Activated CD4-positive, alpha-beta T cell treated with anti-CD3 and anti-CD28 coated beads for 48 hours (primary cell): ENCODE results near the gene CENPL.
"Not testable (repeated sequence)": the region's sequence is repeated elsewhere in the genome, so short reads cannot be mapped to it uniquely, and the experiment has no call there.

Experiments
- DNase-seq: peaks from one replicate; pipeline ENCODE4 v3.0.0-alpha.2; 2020

Gene CENPL

GRCh38 chr1:173824315-173825081, at the start of gene CENPL, which contains the start of gene DARS2:
Gene CENPL (minus strand): TSS chr1:173824883. CDS start chr1:173811299, 13,584 bp downstream.
Gene DARS2 (plus strand): TSS chr1:173824673. CDS start chr1:173825230, 557 bp downstream.
- DNase-seq, result peak; percentile 93

- DNase-seq, result no peak
Observed at GRCh38 chr1:173871500-173871899, 46.8 kb upstream of the CENPL start.

GRCh38 chr1:173871091-173871490, 46.4 kb upstream of the CENPL start:
- no peak for DNase-seq

- peak; percentile 46 for DNase-seq
Observed at GRCh38 chr1:173870252-173871075, 45.8 kb upstream of the CENPL start.

- no peak for DNase-seq
Observed at GRCh38 chr1:173869021-173869359, 44.3 kb upstream of the CENPL start.

- peak; percentile 97 for DNase-seq
Observed at GRCh38 chr1:173868266-173869020, 43.8 kb upstream of the CENPL start, which contains the start of gene ZBTB37. Gene ZBTB37 (plus strand): TSS chr1:173868380. CDS start chr1:173870226, 1,846 bp downstream.

GRCh38 chr1:173867753-173868265, 43.1 kb upstream of the CENPL start, which contains the start of gene GAS5:
Gene GAS5 (minus strand): TSS chr1:173867989.
- DNase-seq, result peak; percentile 100

GRCh38 chr1:173867141-173867752, 42.6 kb upstream of the CENPL start:
- peak; percentile 63 for DNase-seq

GRCh38 chr1:173866413-173867115, 41.9 kb upstream of the CENPL start:
- DNase-seq, result no peak

- DNase-seq, result no peak
Observed at GRCh38 chr1:173865468-173866164, 40.9 kb upstream of the CENPL start.

- no peak for DNase-seq
Observed at GRCh38 chr1:173864179-173864867, 39.6 kb upstream of the CENPL start.

GRCh38 chr1:173863224-173864161, 38.8 kb upstream of the CENPL start:
- DNase-seq, result no peak

GRCh38 chr1:173862769-173863223, 38.1 kb upstream of the CENPL start:
- DNase-seq, result peak; percentile 15

- DNase-seq, result peak; percentile 50
Observed at GRCh38 chr1:173862146-173862768, 37.6 kb upstream of the CENPL start.

- peak; percentile 43 for DNase-seq
Observed at GRCh38 chr1:173861731-173862145, 37.1 kb upstream of the CENPL start.

GRCh38 chr1:173860065-173860464, 35.4 kb upstream of the CENPL start:
- no peak for DNase-seq

- not testable (repeated sequence) for DNase-seq
Observed at GRCh38 chr1:173859547-173859946, 34.9 kb upstream of the CENPL start.

- DNase-seq, result no peak
Observed at GRCh38 chr1:173857363-173857917, 32.8 kb upstream of the CENPL start.
